DND-41 (cell line): Measurements from ENCODE around the gene ZNF492.
"Not testable (repeated sequence)": the region's sequence is repeated elsewhere in the genome, so short reads cannot be mapped to it uniquely, and the experiment has no call there.

Experiments used
- ATAC-seq: fragments of 200-7000 bp; cut with Tn5 transposase; 3 replicates; pipeline ENCODE4 v1.9.1; 2021; ENCODE audit warnings: low read depth; ENCODE audit not compliant: insufficient read depth
- DNase-seq: peaks from one replicate; pipeline ENCODE4 v3.0.0-alpha.2; 2020
- H2AFZ ChIP-seq: 2 replicates; pipeline ENCODE4 v1.6.0; 2012; ENCODE audit warnings: low read depth, low read length
- H3K27ac ChIP-seq: 2 replicates; pipeline ENCODE4 v1.5.1; 2012; ENCODE audit warnings: low read length, inconsistent platforms
- H3K27me3 ChIP-seq: fragments of 200-600 bp; sonication (generic); 2 replicates; pipeline ENCODE4 v1.6.0; 2012; ENCODE audit warnings: low read length, mild to moderate bottlenecking, inconsistent platforms; ENCODE audit not compliant: insufficient read depth, poor library complexity
- H3K36me3 ChIP-seq: 2 replicates; pipeline ENCODE4 v1.5.1; 2012; ENCODE audit warnings: low read length, inconsistent platforms; ENCODE audit not compliant: insufficient read depth
- H3K4me1 ChIP-seq: 2 replicates; pipeline ENCODE4 v1.5.1; 2012; ENCODE audit warnings: mild to moderate bottlenecking, low read length; ENCODE audit not compliant: insufficient read depth
- H3K4me2 ChIP-seq: 2 replicates; pipeline ENCODE4 v1.6.0; 2012; ENCODE audit warnings: mild to moderate bottlenecking, moderate library complexity, low read length, inconsistent platforms; ENCODE audit not compliant: insufficient read depth
- H3K4me3 ChIP-seq, 2 experiments: fragments of 200-600 bp in 1 of 2; shearing (Covaris generic) in 1 of 2; 2 replicates each; pipeline ENCODE4 v1.5.1; 2012 to 2016; ENCODE audit warnings: inconsistent platforms in 2 of 2, low read length in 2 of 2, mild to moderate bottlenecking in 2 of 2, low read depth in 1 of 2, moderate library complexity in 1 of 2
- H3K79me2 ChIP-seq: 2 replicates; pipeline ENCODE4 v1.6.0; 2012; ENCODE audit warnings: low read length, inconsistent platforms; ENCODE audit not compliant: insufficient read depth
- H3K9ac ChIP-seq: 2 replicates; pipeline ENCODE4 v1.6.0; 2012; ENCODE audit warnings: low read depth, mild to moderate bottlenecking, inconsistent platforms, low read length, moderate library complexity
- H3K9me3 ChIP-seq: 2 replicates; pipeline ENCODE4 v1.5.1; 2012; ENCODE audit warnings: low read length, moderate library complexity, mild to moderate bottlenecking, inconsistent platforms; ENCODE audit not compliant: insufficient read depth, severe bottlenecking
- H4K20me1 ChIP-seq: 2 replicates; pipeline ENCODE4 v1.6.0; 2012; ENCODE audit warnings: low read length; ENCODE audit not compliant: insufficient read depth
- CTCF ChIP-seq: IDR thresholded peaks from 2 replicates; pipeline ENCODE4 v1.5.1; 2012; ENCODE audit warnings: borderline replicate concordance, low read length, moderate library complexity, mild to moderate bottlenecking; ENCODE audit not compliant: poor library complexity, severe bottlenecking; ENCODE audit errors: extremely low read depth
- EZH2 ChIP-seq: IDR thresholded peaks from 3 replicates; pipeline ENCODE4 v1.6.1; 2012; ENCODE audit warnings: borderline replicate concordance, low read depth, mild to moderate bottlenecking, moderate library complexity, low read length, inconsistent platforms; ENCODE audit not compliant: severe bottlenecking

The ZNF492 gene

GRCh38 chr19:22633706-22634449 is at the start of gene ZNF492:
Gene ZNF492, plus strand, starts transcription at chr19:22634324. Its CDS starts 19,076 bp downstream, at chr19:22653400.
- peak; percentile 95 for ATAC-seq
- H4K20me1 ChIP-seq, H3K36me3 ChIP-seq, H3K27me3 ChIP-seq: not testable (repeated sequence)
- peak; percentile 91 for DNase-seq
- Histone ChIP-seq H3K27ac (peak within 1 kb of the TSS; percentile 94), H3K79me2 (peaks cover 44% of the 10 kb centered on the region), H2AFZ (peak within 1 kb of the TSS; percentile 95), H3K4me2 (peak within 1 kb of the TSS; percentile 68), H3K9me3 (peaks cover 23% of the 10 kb centered on the region), H3K9ac (peak within 1 kb of the TSS; percentile 89), H3K4me1 (peaks cover 15% of the 10 kb centered on the region; the same call in 1 of the 2 replicates), H3K4me3 (peak within 1 kb of the TSS; percentile 91 to 98)

GRCh38 chr19:22595422-22595821 is 38.7 kb upstream of the ZNF492 start:
- Histone ChIP-seq H3K9me3 (peaks cover 8% of the 10 kb centered on the region), H3K4me3 (no peak overlapping the region), H3K4me1 (no peaks in the 10 kb centered on the region), H3K9ac (no peak overlapping the region), H3K27me3 (no peaks in the 10 kb centered on the region), H3K36me3 (no peaks in the 10 kb centered on the region), H3K79me2 (no peaks in the 10 kb centered on the region), H4K20me1 (no peaks in the 10 kb centered on the region), H3K4me2 (no peak overlapping the region), H2AFZ (no peak overlapping the region), H3K27ac (no peak overlapping the region)
- DNase-seq (no peak), ATAC-seq (no peak)
- no peak for TF ChIP-seq CTCF

- H3K79me2 ChIP-seq = no peaks in the 10 kb centered on the region
- TF ChIP-seq CTCF = no peak
- TF ChIP-seq EZH2 = no peak
- H3K27ac ChIP-seq = no peak overlapping the region
- no peak overlapping the region for H3K4me3 ChIP-seq
- no peaks in the 10 kb centered on the region for H3K27me3 ChIP-seq
- DNase-seq (no peak), ATAC-seq (no peak)
- H3K9ac ChIP-seq = no peak overlapping the region
- H3K4me2 ChIP-seq = no peak overlapping the region
- H3K4me1 ChIP-seq = no peaks in the 10 kb centered on the region
- no peaks in the 10 kb centered on the region for H3K36me3 ChIP-seq
- no peak overlapping the region for H2AFZ ChIP-seq
- H3K9me3 ChIP-seq = peaks cover 10% of the 10 kb centered on the region
- H4K20me1 ChIP-seq = no peaks in the 10 kb centered on the region
These were observed 38.2 kb upstream of the ZNF492 start for GRCh38 chr19:22595918-22596341.

- H3K79me2 ChIP-seq = no peaks in the 10 kb centered on the region
- no peak overlapping the region for H3K4me3 ChIP-seq
- H3K36me3 ChIP-seq = no peaks in the 10 kb centered on the region
- no peak overlapping the region for H2AFZ ChIP-seq
- H3K9ac ChIP-seq = no peak overlapping the region
- H3K9me3 ChIP-seq = peaks cover 18% of the 10 kb centered on the region
- no peaks in the 10 kb centered on the region for H3K4me1 ChIP-seq
- H4K20me1 ChIP-seq = no peaks in the 10 kb centered on the region
- ATAC-seq (no peak), DNase-seq (no peak)
- H3K27ac ChIP-seq = no peak overlapping the region
- H3K27me3 ChIP-seq = no peaks in the 10 kb centered on the region
- TF ChIP-seq CTCF (no peak), EZH2 (no peak)
- H3K4me2 ChIP-seq = no peak overlapping the region
These were observed 33.2 kb upstream of the ZNF492 start for GRCh38 chr19:22600690-22601648.
